Hepatocyte (in vitro differentiated cells): ENCODE results near the gene ERBB4. TPM values are rescaled to one million over a fixed set of nuclear protein-coding genes. Genes with fewer than 3 reads are reported as not detected.

Experiments used
- DNase-seq: peaks from one replicate; pipeline ENCODE4 v3.0.0-alpha.2; 2016; ENCODE audit warnings: low spot score
- H2AFZ ChIP-seq: fragments of 200-600 bp; sonication (generic); 2 replicates; pipeline ENCODE4 v1.6.0; 2016; ENCODE audit warnings: antibody characterized with exemption, mild to moderate bottlenecking
- H3K27ac ChIP-seq: fragments of 200-600 bp; sonication (generic); 2 replicates; pipeline ENCODE4 v1.5.1; 2016; ENCODE audit warnings: mild to moderate bottlenecking
- H3K27me3 ChIP-seq: fragments of 200-600 bp; sonication (generic); 2 replicates; pipeline ENCODE4 v1.6.1; 2016
- H3K36me3 ChIP-seq: fragments of 200-600 bp; sonication (generic); replicated peaks from 2 replicates; pipeline ENCODE4 v1.5.1; 2016; ENCODE audit warnings: low read depth; ENCODE audit not compliant: insufficient read depth
- H3K4me1 ChIP-seq: fragments of 200-600 bp; sonication (generic); 2 replicates; pipeline ENCODE4 v1.5.1; 2016; ENCODE audit warnings: mild to moderate bottlenecking, moderate library complexity; ENCODE audit not compliant: insufficient read depth
- H3K4me2 ChIP-seq: fragments of 200-600 bp; sonication (generic); 2 replicates; pipeline ENCODE4 v1.6.0; 2016
- H3K4me3 ChIP-seq: fragments of 200-600 bp; sonication (generic); 2 replicates; pipeline ENCODE4 v1.5.1; 2016; ENCODE audit warnings: mild to moderate bottlenecking
- H3K79me2 ChIP-seq: fragments of 200-600 bp; sonication (generic); 2 replicates; pipeline ENCODE4 v1.6.0; 2017; ENCODE audit warnings: mild to moderate bottlenecking
- H3K9me2 ChIP-seq: fragments of 200-600 bp; sonication (generic); replicated peaks from 2 replicates; pipeline ENCODE4 v1.6.0; 2017; ENCODE audit warnings: mild to moderate bottlenecking; ENCODE audit not compliant: insufficient read depth
- H3K9me3 ChIP-seq: fragments of 200-600 bp; sonication (generic); 2 replicates; pipeline ENCODE4 v1.5.1; 2016; ENCODE audit warnings: low read depth, mild to moderate bottlenecking
- H4K20me1 ChIP-seq: fragments of 200-600 bp; sonication (generic); 2 replicates; pipeline ENCODE4 v1.6.0; 2016; ENCODE audit warnings: mild to moderate bottlenecking; ENCODE audit not compliant: insufficient read depth, poor library complexity, severe bottlenecking
- CTCF ChIP-seq: fragments of 200-600 bp; sonication (generic); IDR thresholded peaks from 2 replicates; pipeline ENCODE4 v1.5.1; 2016; ENCODE audit warnings: antibody characterized with exemption, mild to moderate bottlenecking; ENCODE audit not compliant: poor library complexity
- EZH2 ChIP-seq: fragments of 200-600 bp; sonication (generic); IDR thresholded peaks from 2 replicates; pipeline ENCODE4 v1.6.1; 2016; ENCODE audit warnings: antibody characterized with exemption, mild to moderate bottlenecking, borderline replicate concordance
- EZH2phosphoT487 ChIP-seq: fragments of 200-600 bp; sonication (generic); IDR thresholded peaks from one replicate; pipeline ENCODE4 v1.6.1; 2018; ENCODE audit warnings: antibody characterized with exemption, mild to moderate bottlenecking, low read depth, moderate library complexity; ENCODE audit not compliant: unreplicated experiment, severe bottlenecking
- WGBS: methylation state at CpG from one replicate; pipeline ENCODE4 v1.1.6; 2016; ENCODE audit warnings: low lambda C conversion rate; ENCODE audit errors: missing lambda C conversion rate; 5-methylcytosine and 5-hydroxymethylcytosine counted together
- polyA plus RNA-seq: library from polyadenylated mRNA; unstranded; fragments of >200 nt; fragmentation: Nextera tagmentation; extraction: Ambion mirVana; gene quantifications from 2 replicates; pipeline ENCODE4 v1.2.1, GENCODE V29; 2016
- total RNA-seq: library from RNA; depleted of rRNA; stranded (reverse); fragments of >200 nt; gene quantifications from 2 replicates; pipeline ENCODE4 v1.2.3, GENCODE V29; 2014

The ERBB4 gene
- total and polyA plus RNA-seq, 2 experiments from 2014 or later: 3.4 to 3.9 TPM

GRCh38 chr2:211745295-211746097, 793.1 kb downstream of the ERBB4 start:
- Histone ChIP-seq H3K79me2 (no peaks in the 10 kb centered on the region), H3K4me3 (no peak overlapping the region), H3K27me3 (no peaks in the 10 kb centered on the region), H3K9me3 (no peaks in the 10 kb centered on the region), H3K4me2 (no peak overlapping the region), H2AFZ (no peak overlapping the region), H3K36me3 (no peaks in the 10 kb centered on the region), H3K4me1 (no peaks in the 10 kb centered on the region), H4K20me1 (no peaks in the 10 kb centered on the region), H3K9me2 (no peaks in the 10 kb centered on the region), H3K27ac (no peak overlapping the region)
- 51% methylated on average over 4 of the region's 4 CpGs for WGBS
- DNase-seq: peak; percentile 82
- TF ChIP-seq CTCF: peak; percentile 90
- no peak for TF ChIP-seq EZH2phosphoT487

- DNase-seq: no peak
- Histone ChIP-seq H2AFZ (no peak overlapping the region), H3K79me2 (no peaks in the 10 kb centered on the region), H4K20me1 (no peaks in the 10 kb centered on the region), H3K36me3 (no peaks in the 10 kb centered on the region), H3K4me1 (no peaks in the 10 kb centered on the region), H3K27me3 (no peaks in the 10 kb centered on the region), H3K4me2 (no peak overlapping the region), H3K9me3 (no peaks in the 10 kb centered on the region), H3K27ac (no peak overlapping the region), H3K4me3 (no peak overlapping the region), H3K9me2 (no peaks in the 10 kb centered on the region)
- 78% methylated on average over 5 of the region's 5 CpGs for WGBS
- TF ChIP-seq CTCF (no peak), EZH2phosphoT487 (no peak), EZH2 (no peak)
These were observed 794.2 kb downstream of the ERBB4 start for GRCh38 chr2:211744379-211744778.

- H3K79me2 ChIP-seq: no peaks in the 10 kb centered on the region
- no peaks in the 10 kb centered on the region for H4K20me1 ChIP-seq
- TF ChIP-seq EZH2phosphoT487 (no peak), CTCF (no peak), EZH2 (no peak)
- H2AFZ ChIP-seq: no peak overlapping the region
- no peak for DNase-seq
- H3K4me1 ChIP-seq: no peaks in the 10 kb centered on the region
- no peaks in the 10 kb centered on the region for H3K9me3 ChIP-seq
- H3K9me2 ChIP-seq: no peaks in the 10 kb centered on the region
- no peak overlapping the region for H3K27ac ChIP-seq
- no peaks in the 10 kb centered on the region for H3K36me3 ChIP-seq
- no peak overlapping the region for H3K4me3 ChIP-seq
- whole genome bisulfite sequencing: 82% methylated on average over 4 of the region's 4 CpGs
- no peaks in the 10 kb centered on the region for H3K27me3 ChIP-seq
- H3K4me2 ChIP-seq: no peak overlapping the region
These were observed 796.6 kb downstream of the ERBB4 start for GRCh38 chr2:211741966-211742365.
